HCT116 (cell line): ENCODE results near the gene RXFP3. TPM values are rescaled to one million over a fixed set of nuclear protein-coding genes. Genes with fewer than 3 reads are reported as not detected.

Source experiments
- ATAC-seq: fragments of 200-7000 bp; cut with Tn5 transposase; 2 replicates; pipeline ENCODE4 v1.9.1; 2020; ENCODE audit warnings: mild to moderate bottlenecking, moderate library complexity
- BruUV-seq: library from RNA; stranded (reverse); fragments of 400-500 nt; replicated peaks from 2 replicates; lab custom pipeline; 2021; lab: Mats Ljungman, UMichigan
- CTCF ChIA-PET: fragments of 300-600 bp; sonication (Branson Sonifier 250); formaldehyde crosslinking; loops from one replicate; lab custom pipeline; 2021; ENCODE audit warnings: antibody characterized with exemption; lab: Charles Lee
- POLR2A ChIA-PET: fragments of 300-600, 350-600 bp; sonication (Branson Sonifier 250); formaldehyde crosslinking; loops from one replicate; lab custom pipeline; 2021; ENCODE audit warnings: antibody characterized with exemption; lab: Charles Lee
- RAD21 ChIA-PET, 2 experiments: fragments of 300-600 bp; sonication (Branson Sonifier 250); formaldehyde crosslinking; loops; one replicate each; lab custom pipeline; 2023; ENCODE audit warnings: low total read pairs in 2 of 2; ENCODE audit not compliant: uncharacterized antibody in 2 of 2, unreplicated experiment in 2 of 2, low non-redundant PET in 1 of 2; lab: Charles Lee
- DNase-seq: peaks from one replicate; pipeline ENCODE4 v3.0.0-alpha.2; 2010; ENCODE audit warnings: low read depth, low spot score
- H2AFZ ChIP-seq: fragments of 200-600 bp; shearing (Covaris generic), sonication (generic); 2 replicates; pipeline ENCODE4 v1.6.1; 2017; ENCODE audit warnings: low read depth, mixed run types, mixed read lengths, antibody characterized with exemption, low read length; ENCODE audit not compliant: poor library complexity, severe bottlenecking
- H3K27ac ChIP-seq: 2 replicates; pipeline ENCODE4 v1.5.1; 2012; ENCODE audit warnings: low read depth, low read length
- H3K27me3 ChIP-seq: fragments of 200-600 bp; sonication (generic); 2 replicates; pipeline ENCODE4 v1.6.1; 2016; ENCODE audit warnings: mixed run types, low read length, mixed read lengths; ENCODE audit not compliant: insufficient read depth
- H3K36me3 ChIP-seq, 2 experiments: fragments of 200-500 bp in 1 of 2; fragments of 200-600 bp in 1 of 2; sonication (Bioruptor generic) in 1 of 2; sonication (generic) in 1 of 2; 2 replicates each; pipeline versions ENCODE4 v1.5.1 to v1.6.1; 2014 to 2016; ENCODE audit warnings: low read length in 2 of 2, inconsistent platforms in 1 of 2, mixed read lengths in 1 of 2, mixed run types in 1 of 2; ENCODE audit not compliant: insufficient read depth in 2 of 2, control insufficient read depth in 1 of 2
- H3K4me1 ChIP-seq, 2 experiments: fragments of 200-600 bp in 1 of 2; sonication (generic) in 1 of 2; 2 replicates each; pipeline versions ENCODE4 v1.5.1 to v1.6.1; 2012 to 2017; ENCODE audit warnings: low read length in 2 of 2, inconsistent platforms in 1 of 2, mild to moderate bottlenecking in 1 of 2, mixed read lengths in 1 of 2, mixed run types in 1 of 2, moderate library complexity in 1 of 2; ENCODE audit not compliant: insufficient read depth in 2 of 2, control insufficient read depth in 1 of 2
- H3K4me2 ChIP-seq: fragments of 200-600 bp; sonication (generic); 2 replicates; pipeline ENCODE4 v1.6.1; 2017; ENCODE audit warnings: mixed run types, low read length, mixed read lengths
- H3K4me3 ChIP-seq, 2 experiments: fragments of 200-600 bp in 1 of 2; sonication (generic) in 1 of 2; replicated peaks in 1 of 2; 2 replicates each; pipeline ENCODE4 v1.5.1; 2011 to 2016; ENCODE audit warnings: low read length in 2 of 2, control low read depth in 1 of 2, low read depth in 1 of 2, mild to moderate bottlenecking in 1 of 2, mixed read lengths in 1 of 2, mixed run types in 1 of 2
- H3K79me2 ChIP-seq: fragments of 200-600 bp; sonication (generic); 2 replicates; pipeline ENCODE4 v1.6.1; 2017; ENCODE audit warnings: mild to moderate bottlenecking, mixed run types, low read length, moderate library complexity, mixed read lengths; ENCODE audit not compliant: insufficient read depth
- H3K9ac ChIP-seq: fragments of 200-600 bp; sonication (generic); 2 replicates; pipeline ENCODE4 v1.6.1; 2016; ENCODE audit warnings: low read length, mixed read lengths
- H3K9me2 ChIP-seq: fragments of 200-600 bp; sonication (generic), shearing (Covaris generic); 2 replicates; pipeline ENCODE4 v1.6.1; 2017; ENCODE audit warnings: mixed run types, mild to moderate bottlenecking, moderate library complexity; ENCODE audit not compliant: insufficient read depth
- H3K9me3 ChIP-seq, 2 experiments: fragments of 200-500 bp in 1 of 2; fragments of 200-600 bp in 1 of 2; sonication (Bioruptor generic) in 1 of 2; sonication (generic) in 1 of 2; 2 replicates each; pipeline ENCODE4 v1.6.1; 2014 to 2017; ENCODE audit warnings: low read length in 2 of 2, mixed read lengths in 2 of 2, inconsistent platforms in 1 of 2, low read depth in 1 of 2, mild to moderate bottlenecking in 1 of 2, mixed run types in 1 of 2, moderate library complexity in 1 of 2; ENCODE audit not compliant: control insufficient read depth in 1 of 2, insufficient read depth in 1 of 2
- H4K20me1 ChIP-seq: fragments of 200-600 bp; sonication (generic), shearing (Covaris generic); 2 replicates; pipeline ENCODE4 v1.6.1; 2017; ENCODE audit warnings: mixed run types, mild to moderate bottlenecking, moderate library complexity; ENCODE audit not compliant: insufficient read depth
- EGR1 ChIP-seq: IDR thresholded peaks from 2 replicates; pipeline ENCODE4 v1.6.1; 2012; ENCODE audit warnings: low read depth
- EZH2phosphoT487 ChIP-seq: fragments of 200-600 bp; IDR thresholded peaks from 2 replicates; pipeline ENCODE4 v1.6.1; 2018; ENCODE audit warnings: antibody characterized with exemption, borderline replicate concordance
- JUND ChIP-seq: IDR thresholded peaks from 2 replicates; pipeline ENCODE4 v1.6.1; 2012
- POLR2AphosphoS5 ChIP-seq: IDR thresholded peaks from 2 replicates; pipeline ENCODE4 v1.6.1; 2011; ENCODE audit warnings: mild to moderate bottlenecking, low read depth, low read length, moderate library complexity
- SP1 ChIP-seq: IDR thresholded peaks from 2 replicates; pipeline ENCODE4 v1.6.1; 2012; ENCODE audit warnings: low read depth
- SRF ChIP-seq: IDR thresholded peaks from 2 replicates; pipeline ENCODE4 v1.6.1; 2012; ENCODE audit warnings: low read depth
- ZFX ChIP-seq: fragments of 450-650 bp; IDR thresholded peaks from 2 replicates; pipeline ENCODE4 v1.6.1; 2017
- intact Hi-C: fragments of 100-400 bp; cut with micrococcal nuclease; formaldehyde crosslinking; loops from 2 replicates; pipeline ENCODE4 v1.10.0; 2022
- total RNA-seq: library from RNA; stranded (reverse); gene quantifications from one replicate; pipeline ENCODE4 v1.2.1, GENCODE V29; 2021; ENCODE audit not compliant: unreplicated experiment
- TF ChIP-seq, protein P1 (sequence below): IDR thresholded peaks from 2 replicates; pipeline ENCODE4 v1.6.1; 2012; ENCODE audit warnings: low read depth

Gene RXFP3
- total RNA-seq, 1 experiment from 2014 or later = not detected

DNA sequence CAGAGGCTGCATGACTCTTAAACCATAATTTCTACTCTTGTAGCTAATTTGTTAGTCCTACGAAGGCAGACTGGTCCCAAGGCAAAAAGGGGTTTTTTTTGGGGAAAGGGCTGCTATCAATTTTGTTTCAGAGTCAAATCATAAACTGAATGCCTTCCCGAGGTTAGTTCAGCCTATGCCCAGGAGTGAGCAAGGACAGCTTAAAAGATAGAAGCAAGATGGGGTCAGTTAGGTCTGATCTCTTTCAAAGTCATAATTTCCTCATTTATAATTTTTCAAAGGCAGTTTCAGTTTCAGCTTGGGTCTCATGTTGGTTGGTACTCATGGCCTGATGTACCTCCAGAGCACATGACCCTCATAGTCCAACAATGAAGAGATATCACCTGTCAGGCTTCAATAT lies 7.9 kb upstream of the RXFP3 start:
- CTCF ChIA-PET = no interaction called here
- Histone ChIP-seq H3K9me3 (no peaks in the 10 kb centered on the region), H3K27ac (no peak overlapping the region), H3K79me2 (no peaks in the 10 kb centered on the region), H2AFZ (no peak overlapping the region), H3K27me3 (peaks cover 31% of the 10 kb centered on the region), H3K9ac (no peak overlapping the region), H3K36me3 (no peaks in the 10 kb centered on the region), H3K4me1 (no peaks in the 10 kb centered on the region), H3K4me3 (no peak overlapping the region), H3K4me2 (no peak overlapping the region), H3K9me2 (no peaks in the 10 kb centered on the region), H4K20me1 (no peaks in the 10 kb centered on the region)
- intact Hi-C loops = no loop called here
- POLR2A ChIA-PET = no interaction called here
- DNase-seq (no peak), ATAC-seq (no peak)
- RAD21 ChIA-PET = no interaction called here
- no TSS peak for BruUV-seq
- no peak for TF ChIP-seq SP1
- no peak for TF ChIP-seq POLR2AphosphoS5
- TF ChIP-seq SRF = no peak
- TF ChIP-seq EGR1 = no peak
- TF ChIP-seq, protein P1, sequence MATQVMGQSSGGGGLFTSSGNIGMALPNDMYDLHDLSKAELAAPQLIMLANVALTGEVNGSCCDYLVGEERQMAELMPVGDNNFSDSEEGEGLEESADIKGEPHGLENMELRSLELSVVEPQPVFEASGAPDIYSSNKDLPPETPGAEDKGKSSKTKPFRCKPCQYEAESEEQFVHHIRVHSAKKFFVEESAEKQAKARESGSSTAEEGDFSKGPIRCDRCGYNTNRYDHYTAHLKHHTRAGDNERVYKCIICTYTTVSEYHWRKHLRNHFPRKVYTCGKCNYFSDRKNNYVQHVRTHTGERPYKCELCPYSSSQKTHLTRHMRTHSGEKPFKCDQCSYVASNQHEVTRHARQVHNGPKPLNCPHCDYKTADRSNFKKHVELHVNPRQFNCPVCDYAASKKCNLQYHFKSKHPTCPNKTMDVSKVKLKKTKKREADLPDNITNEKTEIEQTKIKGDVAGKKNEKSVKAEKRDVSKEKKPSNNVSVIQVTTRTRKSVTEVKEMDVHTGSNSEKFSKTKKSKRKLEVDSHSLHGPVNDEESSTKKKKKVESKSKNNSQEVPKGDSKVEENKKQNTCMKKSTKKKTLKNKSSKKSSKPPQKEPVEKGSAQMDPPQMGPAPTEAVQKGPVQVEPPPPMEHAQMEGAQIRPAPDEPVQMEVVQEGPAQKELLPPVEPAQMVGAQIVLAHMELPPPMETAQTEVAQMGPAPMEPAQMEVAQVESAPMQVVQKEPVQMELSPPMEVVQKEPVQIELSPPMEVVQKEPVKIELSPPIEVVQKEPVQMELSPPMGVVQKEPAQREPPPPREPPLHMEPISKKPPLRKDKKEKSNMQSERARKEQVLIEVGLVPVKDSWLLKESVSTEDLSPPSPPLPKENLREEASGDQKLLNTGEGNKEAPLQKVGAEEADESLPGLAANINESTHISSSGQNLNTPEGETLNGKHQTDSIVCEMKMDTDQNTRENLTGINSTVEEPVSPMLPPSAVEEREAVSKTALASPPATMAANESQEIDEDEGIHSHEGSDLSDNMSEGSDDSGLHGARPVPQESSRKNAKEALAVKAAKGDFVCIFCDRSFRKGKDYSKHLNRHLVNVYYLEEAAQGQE = no peak
- no peak for TF ChIP-seq EZH2phosphoT487
- no peak for TF ChIP-seq ZFX
- no peak for TF ChIP-seq JUND
- TF ChIP-seq, all 23 proteins: peak for 0
